Measurements from ENCODE around the gene PPP2R5C. TPM values are rescaled to one million over a fixed set of nuclear protein-coding genes. Genes with fewer than 3 reads are reported as not detected.
A peak's percentile ranks its signal among the peaks of the same experiment; 100 is the strongest.

PPP2R5C gene
- total and polyA plus RNA-seq, 9 of the 15 experiments (the other 6 are each of a cell fraction or from before 2014, with no cell fraction given): 284 to 617 (median 395) TPM

GRCh38 chr14:101731187-101732080 lies 30.1 kb upstream of the PPP2R5C start (continued):
- TF ChIP-seq POLR2AphosphoS2 (IDR thresholded peaks at IDR 0.05; ENCODE audit: low read length): no peak
- TF ChIP-seq, protein P1, sequence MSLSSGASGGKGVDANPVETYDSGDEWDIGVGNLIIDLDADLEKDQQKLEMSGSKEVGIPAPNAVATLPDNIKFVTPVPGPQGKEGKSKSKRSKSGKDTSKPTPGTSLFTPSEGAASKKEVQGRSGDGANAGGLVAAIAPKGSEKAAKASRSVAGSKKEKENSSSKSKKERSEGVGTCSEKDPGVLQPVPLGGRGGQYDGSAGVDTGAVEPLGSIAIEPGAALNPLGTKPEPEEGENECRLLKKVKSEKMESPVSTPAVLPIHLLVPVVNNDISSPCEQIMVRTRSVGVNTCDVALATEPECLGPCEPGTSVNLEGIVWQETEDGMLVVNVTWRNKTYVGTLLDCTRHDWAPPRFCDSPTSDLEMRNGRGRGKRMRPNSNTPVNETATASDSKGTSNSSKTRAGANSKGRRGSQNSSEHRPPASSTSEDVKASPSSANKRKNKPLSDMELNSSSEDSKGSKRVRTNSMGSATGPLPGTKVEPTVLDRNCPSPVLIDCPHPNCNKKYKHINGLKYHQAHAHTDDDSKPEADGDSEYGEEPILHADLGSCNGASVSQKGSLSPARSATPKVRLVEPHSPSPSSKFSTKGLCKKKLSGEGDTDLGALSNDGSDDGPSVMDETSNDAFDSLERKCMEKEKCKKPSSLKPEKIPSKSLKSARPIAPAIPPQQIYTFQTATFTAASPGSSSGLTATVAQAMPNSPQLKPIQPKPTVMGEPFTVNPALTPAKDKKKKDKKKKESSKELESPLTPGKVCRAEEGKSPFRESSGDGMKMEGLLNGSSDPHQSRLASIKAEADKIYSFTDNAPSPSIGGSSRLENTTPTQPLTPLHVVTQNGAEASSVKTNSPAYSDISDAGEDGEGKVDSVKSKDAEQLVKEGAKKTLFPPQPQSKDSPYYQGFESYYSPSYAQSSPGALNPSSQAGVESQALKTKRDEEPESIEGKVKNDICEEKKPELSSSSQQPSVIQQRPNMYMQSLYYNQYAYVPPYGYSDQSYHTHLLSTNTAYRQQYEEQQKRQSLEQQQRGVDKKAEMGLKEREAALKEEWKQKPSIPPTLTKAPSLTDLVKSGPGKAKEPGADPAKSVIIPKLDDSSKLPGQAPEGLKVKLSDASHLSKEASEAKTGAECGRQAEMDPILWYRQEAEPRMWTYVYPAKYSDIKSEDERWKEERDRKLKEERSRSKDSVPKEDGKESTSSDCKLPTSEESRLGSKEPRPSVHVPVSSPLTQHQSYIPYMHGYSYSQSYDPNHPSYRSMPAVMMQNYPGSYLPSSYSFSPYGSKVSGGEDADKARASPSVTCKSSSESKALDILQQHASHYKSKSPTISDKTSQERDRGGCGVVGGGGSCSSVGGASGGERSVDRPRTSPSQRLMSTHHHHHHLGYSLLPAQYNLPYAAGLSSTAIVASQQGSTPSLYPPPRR (CRISPR knock-in tag; IDR thresholded peaks at IDR 0.05; ENCODE audit: borderline replicate concordance): no peak
- TF ChIP-seq SMARCA4 (IDR thresholded peaks at IDR 0.05): 0 out of 2 replicates have a peak, but pooled peaks have one; percentile 38
- TF ChIP-seq, protein P2, sequence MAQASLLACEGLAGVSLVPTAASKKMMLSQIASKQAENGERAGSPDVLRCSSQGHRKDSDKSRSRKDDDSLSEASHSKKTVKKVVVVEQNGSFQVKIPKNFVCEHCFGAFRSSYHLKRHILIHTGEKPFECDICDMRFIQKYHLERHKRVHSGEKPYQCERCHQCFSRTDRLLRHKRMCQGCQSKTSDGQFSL (CRISPR knock-in tag; IDR thresholded peaks at IDR 0.05): 0 out of 2 replicates have a peak, but pooled peaks have one; percentile 30
- TF ChIP-seq, protein P2 (tag; IDR thresholded peaks at IDR 0.05): 0 out of 4 replicates have a peak, but pooled peaks of 1 of the 2 experiments have one; percentile 35
- TF ChIP-seq GABPA (tag; conservative IDR thresholded peaks at IDR 0.05; ENCODE audit: low read depth): peak; percentile 32; the same call in 1 of the 2 replicates
- peak; percentile 56; the same call in 1 of the 2 replicates for TF ChIP-seq SMARCE1 (IDR thresholded peaks at IDR 0.05)
- TF ChIP-seq RB1 (IDR thresholded peaks at IDR 0.05; ENCODE audit: low read depth): no peak
- TF ChIP-seq, protein P3, sequence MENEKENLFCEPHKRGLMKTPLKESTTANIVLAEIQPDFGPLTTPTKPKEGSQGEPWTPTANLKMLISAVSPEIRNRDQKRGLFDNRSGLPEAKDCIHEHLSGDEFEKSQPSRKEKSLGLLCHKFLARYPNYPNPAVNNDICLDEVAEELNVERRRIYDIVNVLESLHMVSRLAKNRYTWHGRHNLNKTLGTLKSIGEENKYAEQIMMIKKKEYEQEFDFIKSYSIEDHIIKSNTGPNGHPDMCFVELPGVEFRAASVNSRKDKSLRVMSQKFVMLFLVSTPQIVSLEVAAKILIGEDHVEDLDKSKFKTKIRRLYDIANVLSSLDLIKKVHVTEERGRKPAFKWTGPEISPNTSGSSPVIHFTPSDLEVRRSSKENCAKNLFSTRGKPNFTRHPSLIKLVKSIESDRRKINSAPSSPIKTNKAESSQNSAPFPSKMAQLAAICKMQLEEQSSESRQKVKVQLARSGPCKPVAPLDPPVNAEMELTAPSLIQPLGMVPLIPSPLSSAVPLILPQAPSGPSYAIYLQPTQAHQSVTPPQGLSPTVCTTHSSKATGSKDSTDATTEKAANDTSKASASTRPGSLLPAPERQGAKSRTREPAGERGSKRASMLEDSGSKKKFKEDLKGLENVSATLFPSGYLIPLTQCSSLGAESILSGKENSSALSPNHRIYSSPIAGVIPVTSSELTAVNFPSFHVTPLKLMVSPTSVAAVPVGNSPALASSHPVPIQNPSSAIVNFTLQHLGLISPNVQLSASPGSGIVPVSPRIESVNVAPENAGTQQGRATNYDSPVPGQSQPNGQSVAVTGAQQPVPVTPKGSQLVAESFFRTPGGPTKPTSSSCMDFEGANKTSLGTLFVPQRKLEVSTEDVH (IDR thresholded peaks at IDR 0.05; ENCODE audit: low read depth, partially characterized antibody): no peak
- no peak for TF ChIP-seq NR4A1 (CRISPR knock-in tag; IDR thresholded peaks at IDR 0.05)
- TF ChIP-seq NR4A1 (tag; IDR thresholded peaks at IDR 0.05): peak; percentile 65; the same call in 1 of the 2 replicates
- TF ChIP-seq CREM (IDR thresholded peaks at IDR 0.05; ENCODE audit: low read depth): peak; percentile 48; the same call in 1 of the 2 replicates
- peak; percentile 51 for TF ChIP-seq POLR2G (IDR thresholded peaks at IDR 0.05; ENCODE audit: low read depth, low read length)
- no peak for TF ChIP-seq STAT5A (IDR thresholded peaks at IDR 0.05; ENCODE audit: borderline replicate concordance, low read length)
- no peak for TF ChIP-seq TEAD4 (IDR thresholded peaks at IDR 0.05; ENCODE audit: low read length)
- TF ChIP-seq TEAD4 (CRISPR knock-in tag; IDR thresholded peaks at IDR 0.05; ENCODE audit: borderline replicate concordance): no peak
- TF ChIP-seq CSDE1 (IDR thresholded peaks at IDR 0.05): no peak
- no peak for TF ChIP-seq SRF (CRISPR knock-in tag; IDR thresholded peaks at IDR 0.05)
- no peak for TF ChIP-seq FOXA1 (IDR thresholded peaks at IDR 0.05; ENCODE audit: borderline replicate concordance)
- no peak for TF ChIP-seq SMARCB1 (IDR thresholded peaks at IDR 0.05; ENCODE audit: insufficient read length, low read depth)
